DND-41 (cell line): ENCODE measurements around the gene PRPH2.
"Not testable (repeated sequence)": the region's sequence is repeated elsewhere in the genome, so short reads cannot be mapped to it uniquely, and the experiment has no call there.

ENCODE experiments used
- ATAC-seq: fragments of 200-7000 bp; cut with Tn5 transposase; 3 replicates; pipeline ENCODE4 v1.9.1; 2021; ENCODE audit warnings: low read depth; ENCODE audit not compliant: insufficient read depth
- DNase-seq: peaks from one replicate; pipeline ENCODE4 v3.0.0-alpha.2; 2020
- H2AFZ ChIP-seq: 2 replicates; pipeline ENCODE4 v1.6.0; 2012; ENCODE audit warnings: low read depth, low read length
- H3K27ac ChIP-seq: 2 replicates; pipeline ENCODE4 v1.5.1; 2012; ENCODE audit warnings: low read length, inconsistent platforms
- H3K27me3 ChIP-seq: fragments of 200-600 bp; sonication (generic); 2 replicates; pipeline ENCODE4 v1.6.0; 2012; ENCODE audit warnings: low read length, mild to moderate bottlenecking, inconsistent platforms; ENCODE audit not compliant: insufficient read depth, poor library complexity
- H3K36me3 ChIP-seq: 2 replicates; pipeline ENCODE4 v1.5.1; 2012; ENCODE audit warnings: low read length, inconsistent platforms; ENCODE audit not compliant: insufficient read depth
- H3K4me1 ChIP-seq: 2 replicates; pipeline ENCODE4 v1.5.1; 2012; ENCODE audit warnings: mild to moderate bottlenecking, low read length; ENCODE audit not compliant: insufficient read depth
- H3K4me2 ChIP-seq: 2 replicates; pipeline ENCODE4 v1.6.0; 2012; ENCODE audit warnings: mild to moderate bottlenecking, moderate library complexity, low read length, inconsistent platforms; ENCODE audit not compliant: insufficient read depth
- H3K4me3 ChIP-seq, 2 experiments: fragments of 200-600 bp in 1 of 2; shearing (Covaris generic) in 1 of 2; 2 replicates each; pipeline ENCODE4 v1.5.1; 2012 to 2016; ENCODE audit warnings: inconsistent platforms in 2 of 2, low read length in 2 of 2, mild to moderate bottlenecking in 2 of 2, low read depth in 1 of 2, moderate library complexity in 1 of 2
- H3K79me2 ChIP-seq: 2 replicates; pipeline ENCODE4 v1.6.0; 2012; ENCODE audit warnings: low read length, inconsistent platforms; ENCODE audit not compliant: insufficient read depth
- H3K9ac ChIP-seq: 2 replicates; pipeline ENCODE4 v1.6.0; 2012; ENCODE audit warnings: low read depth, mild to moderate bottlenecking, inconsistent platforms, low read length, moderate library complexity
- H3K9me3 ChIP-seq: 2 replicates; pipeline ENCODE4 v1.5.1; 2012; ENCODE audit warnings: low read length, moderate library complexity, mild to moderate bottlenecking, inconsistent platforms; ENCODE audit not compliant: insufficient read depth, severe bottlenecking
- H4K20me1 ChIP-seq: 2 replicates; pipeline ENCODE4 v1.6.0; 2012; ENCODE audit warnings: low read length; ENCODE audit not compliant: insufficient read depth
- EZH2 ChIP-seq: IDR thresholded peaks from 3 replicates; pipeline ENCODE4 v1.6.1; 2012; ENCODE audit warnings: borderline replicate concordance, low read depth, mild to moderate bottlenecking, moderate library complexity, low read length, inconsistent platforms; ENCODE audit not compliant: severe bottlenecking
- TF ChIP-seq, protein P1 (sequence below): IDR thresholded peaks from 2 replicates; pipeline ENCODE4 v1.5.1; 2012; ENCODE audit warnings: borderline replicate concordance, low read length, moderate library complexity, mild to moderate bottlenecking; ENCODE audit not compliant: poor library complexity, severe bottlenecking; ENCODE audit errors: extremely low read depth

PRPH2 gene

DNA sequence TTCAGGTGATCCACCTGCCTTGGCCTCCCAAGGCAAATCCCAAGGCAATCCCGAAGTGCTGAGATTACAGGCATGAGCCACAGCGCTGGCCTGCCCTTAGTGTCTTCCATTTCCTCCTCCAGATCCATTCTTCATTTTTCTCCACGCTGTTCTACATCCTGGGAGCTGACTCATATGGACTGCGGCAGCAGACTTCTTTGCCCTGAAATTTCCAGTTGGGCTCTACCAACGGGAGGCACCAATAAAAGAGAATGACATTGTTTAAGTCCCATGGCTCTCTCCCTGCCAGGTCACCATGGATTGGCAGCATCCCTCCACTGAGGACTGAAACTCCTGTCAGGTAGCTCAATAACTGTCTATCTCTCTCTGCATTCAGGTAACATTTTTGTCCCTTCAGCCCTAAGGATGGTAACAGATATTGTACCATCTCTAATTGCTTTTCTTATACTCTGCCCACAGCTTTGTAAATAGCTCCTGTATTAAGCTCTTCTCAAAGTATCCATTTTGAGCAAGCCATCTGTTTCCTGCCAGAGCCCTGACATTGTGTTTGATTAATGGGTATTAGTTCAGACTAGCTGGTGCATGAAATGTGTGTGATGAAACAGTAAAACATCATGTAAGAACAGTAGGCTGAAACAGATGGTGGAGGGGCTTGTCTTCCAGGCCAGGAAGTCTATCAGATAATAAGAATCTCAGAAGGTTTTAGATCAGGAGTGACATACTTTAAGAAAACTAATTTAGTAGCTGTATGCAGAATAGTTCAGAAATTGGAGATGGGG lies 19.9 kb upstream of the PRPH2 start:
- H3K79me2 ChIP-seq = peaks cover 21% of the 10 kb centered on the region
- H3K27me3 ChIP-seq = no peaks in the 10 kb centered on the region
- no peak overlapping the region for H3K27ac ChIP-seq
- no peak overlapping the region for H3K4me3 ChIP-seq
- H3K9me3 ChIP-seq = no peaks in the 10 kb centered on the region
- no peak for ATAC-seq
- peaks cover 19% of the 10 kb centered on the region for H3K4me1 ChIP-seq
- TF ChIP-seq, protein P1, sequence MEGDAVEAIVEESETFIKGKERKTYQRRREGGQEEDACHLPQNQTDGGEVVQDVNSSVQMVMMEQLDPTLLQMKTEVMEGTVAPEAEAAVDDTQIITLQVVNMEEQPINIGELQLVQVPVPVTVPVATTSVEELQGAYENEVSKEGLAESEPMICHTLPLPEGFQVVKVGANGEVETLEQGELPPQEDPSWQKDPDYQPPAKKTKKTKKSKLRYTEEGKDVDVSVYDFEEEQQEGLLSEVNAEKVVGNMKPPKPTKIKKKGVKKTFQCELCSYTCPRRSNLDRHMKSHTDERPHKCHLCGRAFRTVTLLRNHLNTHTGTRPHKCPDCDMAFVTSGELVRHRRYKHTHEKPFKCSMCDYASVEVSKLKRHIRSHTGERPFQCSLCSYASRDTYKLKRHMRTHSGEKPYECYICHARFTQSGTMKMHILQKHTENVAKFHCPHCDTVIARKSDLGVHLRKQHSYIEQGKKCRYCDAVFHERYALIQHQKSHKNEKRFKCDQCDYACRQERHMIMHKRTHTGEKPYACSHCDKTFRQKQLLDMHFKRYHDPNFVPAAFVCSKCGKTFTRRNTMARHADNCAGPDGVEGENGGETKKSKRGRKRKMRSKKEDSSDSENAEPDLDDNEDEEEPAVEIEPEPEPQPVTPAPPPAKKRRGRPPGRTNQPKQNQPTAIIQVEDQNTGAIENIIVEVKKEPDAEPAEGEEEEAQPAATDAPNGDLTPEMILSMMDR = no peak
- TF ChIP-seq EZH2 = no peak
- no peak overlapping the region for H3K9ac ChIP-seq
- H4K20me1 ChIP-seq = peaks cover 18% of the 10 kb centered on the region
- H3K4me2 ChIP-seq = no peak overlapping the region
- DNase-seq = no peak
- H3K36me3 ChIP-seq = peaks cover 3% of the 10 kb centered on the region; the same call in 1 of the 2 replicates
- H2AFZ ChIP-seq = no peak overlapping the region

DNA sequence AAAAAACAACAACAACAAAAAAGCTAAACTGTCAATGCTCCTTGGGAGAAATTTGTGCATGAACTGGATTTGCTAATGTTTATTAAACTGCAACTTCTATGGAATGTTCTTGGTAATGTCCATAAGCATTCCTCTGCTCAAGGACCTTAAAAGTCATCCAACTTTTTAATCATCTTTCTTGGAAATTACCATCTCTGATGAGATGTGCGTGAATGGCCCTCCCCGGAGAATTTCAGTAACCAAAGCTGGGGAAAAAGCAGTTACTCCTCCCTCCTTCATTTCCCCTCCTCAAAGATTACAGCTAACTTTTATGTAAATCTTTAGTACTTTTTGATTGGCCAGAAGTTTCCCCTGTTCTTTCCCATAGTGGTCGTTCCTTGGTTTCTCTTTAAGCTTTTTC lies 18.3 kb upstream of the PRPH2 start:
- TF ChIP-seq, protein P1 = no peak
- TF ChIP-seq EZH2 = no peak
- H3K4me3 ChIP-seq = no peak overlapping the region

DNA sequence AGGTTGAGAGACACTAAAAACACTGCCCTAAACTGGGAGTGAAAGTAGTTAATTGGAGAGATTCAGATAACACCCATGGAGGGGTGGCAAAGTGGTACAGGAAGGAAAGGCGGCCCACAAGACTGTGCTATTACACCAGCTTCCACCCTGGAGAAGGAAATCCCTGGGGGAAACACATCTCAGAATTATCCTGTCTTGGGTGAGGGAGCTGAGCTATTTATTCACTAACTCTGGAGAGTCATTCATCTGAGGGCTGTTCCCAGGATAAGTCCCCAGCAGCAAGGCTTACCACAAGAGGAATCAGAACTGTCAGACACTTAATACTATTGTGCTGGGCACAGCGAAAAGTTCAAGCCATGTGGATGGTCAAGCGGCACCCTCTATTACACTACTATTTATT lies 13.6 kb upstream of the PRPH2 start:
- DNase-seq (no peak), ATAC-seq (no peak)
- H3K9ac ChIP-seq = no peak overlapping the region
- no peaks in the 10 kb centered on the region for H3K36me3 ChIP-seq
- H3K4me2 ChIP-seq = no peak overlapping the region
- H3K79me2 ChIP-seq = no peaks in the 10 kb centered on the region
- H4K20me1 ChIP-seq = no peaks in the 10 kb centered on the region
- no peak overlapping the region for H3K4me3 ChIP-seq
- H3K9me3 ChIP-seq = no peaks in the 10 kb centered on the region
- no peak overlapping the region for H3K27ac ChIP-seq
- H2AFZ ChIP-seq = no peak overlapping the region
- no peaks in the 10 kb centered on the region for H3K27me3 ChIP-seq
- H3K4me1 ChIP-seq = no peaks in the 10 kb centered on the region
- TF ChIP-seq, protein P1 = no peak
- TF ChIP-seq EZH2 = no peak

More for the DNA sequence above, 18.3 kb upstream of the PRPH2 start:
- Histone ChIP-seq H3K9ac (no peak overlapping the region), H4K20me1 (peaks cover 18% of the 10 kb centered on the region), H2AFZ (no peak overlapping the region), H3K27me3 (no peaks in the 10 kb centered on the region), H3K9me3 (no peaks in the 10 kb centered on the region), H3K79me2 (peaks cover 19% of the 10 kb centered on the region), H3K4me1 (peaks cover 16% of the 10 kb centered on the region), H3K36me3 (peaks cover 3% of the 10 kb centered on the region; the same call in 1 of the 2 replicates), H3K4me2 (no peak overlapping the region), H3K27ac (no peak overlapping the region)
- ATAC-seq = no peak
- no peak for DNase-seq

GRCh38 chr6:42733867-42734481 lies 11.6 kb upstream of the PRPH2 start:
- not testable (repeated sequence) for H3K9ac ChIP-seq, H2AFZ ChIP-seq, H3K36me3 ChIP-seq, DNase-seq, H3K27me3 ChIP-seq, H4K20me1 ChIP-seq, H3K79me2 ChIP-seq, ATAC-seq, H3K4me1 ChIP-seq, H3K4me3 ChIP-seq, H3K4me2 ChIP-seq, H3K9me3 ChIP-seq, H3K27ac ChIP-seq
